HepG2 (cell line): ENCODE results near the gene MTSS2. TPM values are rescaled to one million over a fixed set of nuclear protein-coding genes. Genes with fewer than 3 reads are reported as not detected.

Experiments used
- CCDC6 ChIP-seq: sonication (generic); formaldehyde crosslinking; IDR thresholded peaks from 2 replicates; pipeline ENCODE4 v1.8.1; 2022; ENCODE audit warnings: mild to moderate bottlenecking, missing genetic modification reagents, moderate library complexity
- GABPB1 ChIP-seq: IDR thresholded peaks from 2 replicates; pipeline ENCODE4 v1.6.1; 2016; ENCODE audit warnings: mild to moderate bottlenecking, missing genetic modification reagents, moderate library complexity, missing compliant biosample characterization
- GATAD2A ChIP-seq: IDR thresholded peaks from 2 replicates; pipeline ENCODE4 v1.6.1; 2016
- GMEB2 ChIP-seq: IDR thresholded peaks from 2 replicates; pipeline ENCODE4 v1.6.1; 2016; ENCODE audit warnings: missing biosample characterization, missing genetic modification reagents, low read depth
- GTF2F1 ChIP-seq: fragments of 150-350 bp; IDR thresholded peaks from 2 replicates; pipeline ENCODE4 v1.6.1; 2014; ENCODE audit warnings: low read length
- PHF20 ChIP-seq: sonication (generic); formaldehyde crosslinking; IDR thresholded peaks from 2 replicates; pipeline ENCODE4 v1.5.0; 2020; ENCODE audit warnings: mild to moderate bottlenecking, missing genetic modification reagents
- SNAPC4 ChIP-seq: sonication (generic); formaldehyde crosslinking; IDR thresholded peaks from 2 replicates; pipeline ENCODE4 v1.4.0; 2020; ENCODE audit warnings: mild to moderate bottlenecking, missing genetic modification reagents
- TOPORS ChIP-seq: sonication (generic); formaldehyde crosslinking; IDR thresholded peaks from 2 replicates; pipeline ENCODE4 v1.8.0; 2023; ENCODE audit warnings: mild to moderate bottlenecking, missing genetic modification reagents
- ZFP1 ChIP-seq: IDR thresholded peaks from 2 replicates; pipeline ENCODE4 v1.6.1; 2016
- ZNF292 ChIP-seq: sonication (generic); formaldehyde crosslinking; IDR thresholded peaks from 2 replicates; pipeline ENCODE4 v1.8.1; 2022; ENCODE audit warnings: mild to moderate bottlenecking, low read depth, missing genetic modification reagents, borderline replicate concordance
- ZNF768 ChIP-seq: sonication (generic); formaldehyde crosslinking; IDR thresholded peaks from 2 replicates; pipeline ENCODE4 v1.4.0; 2020; ENCODE audit warnings: missing genetic modification reagents
- polyA plus RNA-seq, 8 experiments: library from polyadenylated mRNA; depleted of rRNA in 3 of 8; stranded (reverse) in 7 of 8; unstranded in 1 of 8; fragments of >200 nt; fragmentation: Illumina TruSeq in 4 of 8; extraction: Trizol in 4 of 8; gene quantifications; 2 replicates each; pipeline versions ENCODE4 v1.2.1 to v1.2.3, GENCODE V29; 2011 to 2016; ENCODE audit warnings: low read depth in 4 of 8, missing spikeins in 1 of 8, mixed read lengths in 1 of 8; ENCODE audit not compliant: insufficient read depth in 1 of 8
- total RNA-seq, 5 experiments: library from RNA; depleted of rRNA; stranded (reverse); fragments of >200 nt; fragmentation: Illumina TruSeq; extraction: Trizol; gene quantifications; 2 replicates each; pipeline ENCODE4 v1.2.3, GENCODE V29; 2016; ENCODE audit warnings: low read depth in 1 of 5
- TF ChIP-seq, protein P1 (sequence below): sonication (generic); formaldehyde crosslinking; IDR thresholded peaks from 2 replicates; pipeline ENCODE4 v1.5.0; 2020; ENCODE audit warnings: missing genetic modification reagents
- TF ChIP-seq, protein P2 (sequence below): sonication (generic); formaldehyde crosslinking; IDR thresholded peaks from 2 replicates; pipeline ENCODE4 v1.4.0; 2020; ENCODE audit warnings: missing genetic modification reagents
- TF ChIP-seq, protein P3 (sequence below): sonication (generic); formaldehyde crosslinking; IDR thresholded peaks from 2 replicates; pipeline ENCODE4 v1.8.1; 2022; ENCODE audit warnings: mild to moderate bottlenecking, missing genetic modification reagents

Gene MTSS2
- total and polyA plus RNA-seq, 2 of the 13 experiments (the other 11 are each of a cell fraction or from before 2014, with no cell fraction given), result 132 to 242 TPM

DNA sequence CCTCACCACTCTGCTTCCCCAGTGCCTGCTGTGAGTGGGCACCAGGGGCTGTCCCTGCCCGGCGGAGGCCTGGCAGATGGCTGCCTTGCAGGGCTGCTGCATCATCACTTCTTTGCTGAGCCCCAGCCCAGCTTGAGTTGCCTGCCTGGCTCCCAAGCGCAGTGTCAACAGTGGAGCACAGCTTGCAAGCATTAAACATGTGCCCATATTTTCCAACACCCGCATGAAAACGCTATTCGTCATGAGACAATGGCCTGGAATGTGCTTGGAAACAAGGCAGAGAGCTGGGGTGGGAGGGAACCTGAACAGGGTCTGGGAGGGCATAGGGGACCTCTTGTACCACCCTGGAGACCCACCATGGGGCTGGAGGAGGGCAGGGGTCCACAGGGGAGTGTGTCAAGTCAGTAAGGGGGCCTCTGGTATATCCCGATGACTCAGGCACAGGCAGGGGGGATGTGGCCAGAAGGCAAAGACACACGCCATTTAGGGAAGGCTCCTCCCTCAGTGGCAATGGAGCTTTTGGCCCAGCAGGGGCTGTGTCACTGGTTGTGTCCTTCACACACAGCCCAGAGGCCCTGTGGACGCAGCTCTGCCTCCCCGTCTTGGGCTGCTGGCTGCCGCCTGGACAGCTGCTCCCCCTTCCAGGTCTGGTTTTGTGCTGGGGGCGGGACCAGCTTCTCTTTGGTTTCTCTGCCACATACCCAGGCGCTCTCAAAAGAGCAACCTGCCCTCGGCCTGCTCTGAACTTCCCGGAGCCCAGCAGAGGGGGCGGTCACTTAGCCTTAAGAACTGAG lies 17.4 kb upstream of the MTSS2 start (continued):
- TF ChIP-seq, protein P1, sequence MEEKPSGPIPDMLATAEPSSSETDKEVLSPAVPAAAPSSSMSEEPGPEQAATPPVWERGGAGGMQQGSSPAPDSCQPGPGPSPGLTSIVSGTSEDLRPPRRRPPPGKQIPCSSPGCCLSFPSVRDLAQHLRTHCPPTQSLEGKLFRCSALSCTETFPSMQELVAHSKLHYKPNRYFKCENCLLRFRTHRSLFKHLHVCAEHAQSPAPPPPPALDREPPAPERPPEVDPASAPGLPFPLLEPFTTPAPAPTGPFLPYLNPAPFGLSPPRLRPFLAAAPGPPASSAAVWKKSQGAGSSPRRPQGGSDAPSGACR (CRISPR knock-in tag), result no peak
- TF ChIP-seq ZFP1 (CRISPR knock-in tag), result no peak
- no peak for TF ChIP-seq GMEB2 (CRISPR knock-in tag)
- no peak for TF ChIP-seq TOPORS
- TF ChIP-seq, protein P2, sequence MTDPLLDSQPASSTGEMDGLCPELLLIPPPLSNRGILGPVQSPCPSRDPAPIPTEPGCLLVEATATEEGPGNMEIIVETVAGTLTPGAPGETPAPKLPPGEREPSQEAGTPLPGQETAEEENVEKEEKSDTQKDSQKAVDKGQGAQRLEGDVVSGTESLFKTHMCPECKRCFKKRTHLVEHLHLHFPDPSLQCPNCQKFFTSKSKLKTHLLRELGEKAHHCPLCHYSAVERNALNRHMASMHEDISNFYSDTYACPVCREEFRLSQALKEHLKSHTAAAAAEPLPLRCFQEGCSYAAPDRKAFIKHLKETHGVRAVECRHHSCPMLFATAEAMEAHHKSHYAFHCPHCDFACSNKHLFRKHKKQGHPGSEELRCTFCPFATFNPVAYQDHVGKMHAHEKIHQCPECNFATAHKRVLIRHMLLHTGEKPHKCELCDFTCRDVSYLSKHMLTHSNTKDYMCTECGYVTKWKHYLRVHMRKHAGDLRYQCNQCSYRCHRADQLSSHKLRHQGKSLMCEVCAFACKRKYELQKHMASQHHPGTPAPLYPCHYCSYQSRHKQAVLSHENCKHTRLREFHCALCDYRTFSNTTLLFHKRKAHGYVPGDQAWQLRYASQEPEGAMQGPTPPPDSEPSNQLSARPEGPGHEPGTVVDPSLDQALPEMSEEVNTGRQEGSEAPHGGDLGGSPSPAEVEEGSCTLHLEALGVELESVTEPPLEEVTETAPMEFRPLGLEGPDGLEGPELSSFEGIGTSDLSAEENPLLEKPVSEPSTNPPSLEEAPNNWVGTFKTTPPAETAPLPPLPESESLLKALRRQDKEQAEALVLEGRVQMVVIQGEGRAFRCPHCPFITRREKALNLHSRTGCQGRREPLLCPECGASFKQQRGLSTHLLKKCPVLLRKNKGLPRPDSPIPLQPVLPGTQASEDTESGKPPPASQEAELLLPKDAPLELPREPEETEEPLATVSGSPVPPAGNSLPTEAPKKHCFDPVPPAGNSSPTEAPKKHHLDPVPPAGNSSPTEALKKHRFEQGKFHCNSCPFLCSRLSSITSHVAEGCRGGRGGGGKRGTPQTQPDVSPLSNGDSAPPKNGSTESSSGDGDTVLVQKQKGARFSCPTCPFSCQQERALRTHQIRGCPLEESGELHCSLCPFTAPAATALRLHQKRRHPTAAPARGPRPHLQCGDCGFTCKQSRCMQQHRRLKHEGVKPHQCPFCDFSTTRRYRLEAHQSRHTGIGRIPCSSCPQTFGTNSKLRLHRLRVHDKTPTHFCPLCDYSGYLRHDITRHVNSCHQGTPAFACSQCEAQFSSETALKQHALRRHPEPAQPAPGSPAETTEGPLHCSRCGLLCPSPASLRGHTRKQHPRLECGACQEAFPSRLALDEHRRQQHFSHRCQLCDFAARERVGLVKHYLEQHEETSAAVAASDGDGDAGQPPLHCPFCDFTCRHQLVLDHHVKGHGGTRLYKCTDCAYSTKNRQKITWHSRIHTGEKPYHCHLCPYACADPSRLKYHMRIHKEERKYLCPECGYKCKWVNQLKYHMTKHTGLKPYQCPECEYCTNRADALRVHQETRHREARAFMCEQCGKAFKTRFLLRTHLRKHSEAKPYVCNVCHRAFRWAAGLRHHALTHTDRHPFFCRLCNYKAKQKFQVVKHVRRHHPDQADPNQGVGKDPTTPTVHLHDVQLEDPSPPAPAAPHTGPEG (CRISPR knock-in tag), result no peak
- TF ChIP-seq GABPB1 (CRISPR knock-in tag), result 0 out of 2 replicates have a peak, but pooled peaks have one; percentile 16
- TF ChIP-seq GATAD2A (CRISPR knock-in tag), result no peak
- peak; percentile 62; the same call in 1 of the 2 replicates for TF ChIP-seq ZNF292 (CRISPR knock-in tag)
- TF ChIP-seq SNAPC4, result no peak
- no peak for TF ChIP-seq CCDC6 (CRISPR knock-in tag)
- TF ChIP-seq PHF20 (CRISPR knock-in tag), result no peak
- peak; percentile 78 for TF ChIP-seq ZNF768 (CRISPR knock-in tag)
- TF ChIP-seq, protein P3, sequence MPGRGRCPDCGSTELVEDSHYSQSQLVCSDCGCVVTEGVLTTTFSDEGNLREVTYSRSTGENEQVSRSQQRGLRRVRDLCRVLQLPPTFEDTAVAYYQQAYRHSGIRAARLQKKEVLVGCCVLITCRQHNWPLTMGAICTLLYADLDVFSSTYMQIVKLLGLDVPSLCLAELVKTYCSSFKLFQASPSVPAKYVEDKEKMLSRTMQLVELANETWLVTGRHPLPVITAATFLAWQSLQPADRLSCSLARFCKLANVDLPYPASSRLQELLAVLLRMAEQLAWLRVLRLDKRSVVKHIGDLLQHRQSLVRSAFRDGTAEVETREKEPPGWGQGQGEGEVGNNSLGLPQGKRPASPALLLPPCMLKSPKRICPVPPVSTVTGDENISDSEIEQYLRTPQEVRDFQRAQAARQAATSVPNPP (CRISPR knock-in tag), result no peak
- no peak for TF ChIP-seq GTF2F1
